Adipocyte (in vitro differentiated cells): Measurements from ENCODE around the gene SMIM20.

Experiments
- DNase-seq: peaks from one replicate; pipeline ENCODE4 v3.0.0-alpha.2; 2015; ENCODE audit warnings: low read depth
- H3K27me3 ChIP-seq: replicated peaks from 2 replicates; pipeline ENCODE4 v1.7.0; 2013; ENCODE audit warnings: mild to moderate bottlenecking, low read length, moderate library complexity; ENCODE audit not compliant: control insufficient read depth, insufficient read depth
- H3K36me3 ChIP-seq: 2 replicates; pipeline ENCODE4 v1.7.0; 2013; ENCODE audit warnings: low read length, mild to moderate bottlenecking, moderate library complexity; ENCODE audit not compliant: control insufficient read depth, insufficient read depth, severe bottlenecking
- H3K4me1 ChIP-seq: 2 replicates; pipeline ENCODE4 v1.7.0; 2013; ENCODE audit warnings: mild to moderate bottlenecking, low read length, moderate library complexity; ENCODE audit not compliant: control insufficient read depth, insufficient read depth
- H3K4me3 ChIP-seq: 2 replicates; pipeline ENCODE4 v1.7.0; 2013; ENCODE audit warnings: mild to moderate bottlenecking, low read length, moderate library complexity
- H3K9ac ChIP-seq: 2 replicates; pipeline ENCODE4 v1.7.0; 2013; ENCODE audit warnings: mild to moderate bottlenecking, low read length, moderate library complexity
- H3K9me3 ChIP-seq: 2 replicates; pipeline ENCODE4 v1.7.0; 2013; ENCODE audit warnings: mild to moderate bottlenecking, low read length, moderate library complexity; ENCODE audit not compliant: control insufficient read depth

Gene SMIM20

GRCh38 chr4:25914670-25915352, 791 bp downstream of the SMIM20 start:
- Histone ChIP-seq H3K36me3 (peaks cover 1% of the 10 kb centered on the region), H3K27me3 (peaks cover 6% of the 10 kb centered on the region), H3K9me3 (no peaks in the 10 kb centered on the region), H3K9ac (peak overlapping the region; percentile 89), H3K4me1 (peaks cover 24% of the 10 kb centered on the region), H3K4me3 (peak overlapping the region; percentile 95)
- DNase-seq: no peak

DNA sequence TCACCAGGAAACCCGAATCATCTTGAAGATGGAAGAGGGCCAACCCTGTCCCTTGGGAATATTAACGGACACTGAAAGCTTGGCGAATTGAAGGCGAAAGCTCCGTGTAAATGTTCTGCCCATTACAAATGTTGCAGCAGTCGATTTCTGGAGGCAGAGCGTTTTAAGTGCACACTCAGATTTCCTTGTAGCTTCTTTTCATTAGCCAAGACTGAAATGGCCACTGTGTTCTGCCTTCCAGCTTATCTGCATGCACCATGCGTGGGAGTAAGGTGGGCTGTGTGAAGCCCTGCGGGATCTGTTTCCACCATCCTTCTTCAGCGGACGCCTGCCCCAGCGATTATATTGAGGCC, 1.3 kb downstream of the SMIM20 start:
- peak overlapping the region; percentile 89 for H3K9ac ChIP-seq
- peaks cover 3% of the 10 kb centered on the region for H3K36me3 ChIP-seq
- peaks cover 3% of the 10 kb centered on the region for H3K27me3 ChIP-seq
- peak overlapping the region; percentile 95 for H3K4me3 ChIP-seq
- DNase-seq: no peak
- peaks cover 24% of the 10 kb centered on the region for H3K4me1 ChIP-seq
- no peaks in the 10 kb centered on the region for H3K9me3 ChIP-seq

- Histone ChIP-seq H3K4me3 (no peak overlapping the region), H3K27me3 (no peaks in the 10 kb centered on the region), H3K9ac (no peak overlapping the region), H3K4me1 (peaks cover 24% of the 10 kb centered on the region), H3K9me3 (no peaks in the 10 kb centered on the region), H3K36me3 (peaks cover 3% of the 10 kb centered on the region)
- no peak for DNase-seq
Measured at GRCh38 chr4:25916870-25917269, 2.9 kb downstream of the SMIM20 start.

GRCh38 chr4:25919676-25920075, 5.7 kb downstream of the SMIM20 start:
- DNase-seq: no peak
- Histone ChIP-seq H3K36me3 (peaks cover 3% of the 10 kb centered on the region), H3K4me1 (peaks cover 20% of the 10 kb centered on the region), H3K9ac (no peak overlapping the region), H3K27me3 (no peaks in the 10 kb centered on the region), H3K9me3 (no peaks in the 10 kb centered on the region), H3K4me3 (no peak overlapping the region)

DNA sequence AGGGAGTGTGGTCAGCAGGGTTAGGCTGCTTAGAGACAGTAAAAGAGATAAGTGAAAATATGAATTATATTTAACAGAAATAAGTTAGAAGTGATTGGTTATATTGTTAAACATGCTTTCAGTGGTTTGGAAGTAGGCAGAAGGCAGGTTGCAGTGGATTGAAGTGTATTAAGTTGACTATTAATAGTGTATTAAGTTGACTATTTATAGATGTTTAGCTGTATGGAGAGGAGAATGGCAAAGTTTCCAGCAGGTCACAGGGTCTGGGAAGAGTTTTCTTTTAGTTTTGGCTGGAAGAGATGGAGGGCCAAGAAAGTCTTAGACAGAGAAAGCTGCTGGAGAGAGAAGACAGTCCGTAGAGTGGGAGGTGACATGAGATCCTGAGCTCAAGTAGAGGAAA, 7.9 kb downstream of the SMIM20 start:
- DNase-seq: no peak
- Histone ChIP-seq H3K36me3 (peaks cover 3% of the 10 kb centered on the region), H3K9me3 (no peaks in the 10 kb centered on the region), H3K27me3 (no peaks in the 10 kb centered on the region), H3K9ac (no peak overlapping the region), H3K4me1 (peaks cover 6% of the 10 kb centered on the region), H3K4me3 (no peak overlapping the region)

GRCh38 chr4:25922812-25923369, 8.9 kb downstream of the SMIM20 start:
- Histone ChIP-seq H3K9me3 (no peaks in the 10 kb centered on the region), H3K9ac (no peak overlapping the region), H3K36me3 (peaks cover 3% of the 10 kb centered on the region), H3K4me3 (no peak overlapping the region), H3K27me3 (no peaks in the 10 kb centered on the region), H3K4me1 (peaks cover 6% of the 10 kb centered on the region)
- no peak for DNase-seq

DNA sequence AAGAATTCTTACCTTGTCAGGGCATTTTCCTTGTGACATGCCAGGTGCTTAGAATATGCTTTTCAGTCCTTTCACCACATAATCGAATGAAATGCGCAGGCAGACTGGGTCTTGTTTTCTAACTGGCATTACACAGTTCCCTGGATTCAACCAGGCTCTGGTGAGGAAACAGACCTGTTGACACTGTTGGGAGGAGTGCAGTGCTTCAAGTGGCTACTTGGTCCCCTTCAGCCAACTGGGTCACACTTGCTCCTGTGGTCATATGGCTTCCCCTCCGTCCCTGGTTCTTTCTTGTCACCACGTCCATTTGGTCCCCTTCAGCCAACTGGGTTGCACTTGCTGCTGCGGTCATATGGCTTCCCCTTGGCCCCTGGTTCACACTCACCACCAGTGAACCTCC, 9.7 kb downstream of the SMIM20 start:
- Histone ChIP-seq H3K27me3 (no peaks in the 10 kb centered on the region), H3K4me3 (no peak overlapping the region), H3K9me3 (no peaks in the 10 kb centered on the region), H3K36me3 (peaks cover 3% of the 10 kb centered on the region), H3K4me1 (peaks cover 13% of the 10 kb centered on the region), H3K9ac (no peak overlapping the region)
- no peak for DNase-seq

DNA sequence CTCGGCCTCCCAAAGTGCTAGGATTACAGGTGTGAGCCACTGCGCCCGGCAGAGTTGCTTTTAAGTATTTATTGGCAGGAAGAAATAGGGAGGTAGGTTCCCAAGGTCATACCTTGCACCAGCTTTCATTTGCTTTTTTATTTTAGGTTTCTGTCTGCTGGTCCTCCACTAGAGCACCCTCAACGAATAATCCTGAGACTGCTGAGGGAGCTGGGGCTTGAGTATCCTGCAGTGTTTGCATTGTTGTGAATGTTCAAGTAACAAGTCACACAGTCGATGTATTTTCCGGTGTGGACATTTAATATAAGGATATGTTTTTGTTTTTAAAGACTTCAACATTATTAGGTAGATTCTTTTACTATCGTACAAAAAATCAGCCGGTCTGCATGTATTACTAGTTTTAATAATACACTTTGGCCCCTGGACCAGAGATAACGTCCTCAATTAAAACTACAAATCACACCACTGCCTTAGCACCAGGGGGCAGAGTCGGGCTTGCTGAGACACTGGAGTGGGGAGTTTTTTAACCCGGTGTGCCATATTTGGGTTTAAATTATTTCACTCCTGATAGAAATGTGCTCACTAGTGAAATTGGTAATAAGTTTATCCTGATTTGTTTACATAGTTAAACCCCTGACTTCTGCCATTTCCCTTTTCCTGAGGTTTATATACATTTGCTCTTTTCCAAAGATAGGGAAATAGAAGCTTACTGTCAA, 11.6 kb downstream of the SMIM20 start:
- Histone ChIP-seq H3K4me3 (no peak overlapping the region), H3K36me3 (no peaks in the 10 kb centered on the region), H3K4me1 (peaks cover 23% of the 10 kb centered on the region), H3K9ac (no peak overlapping the region), H3K27me3 (no peaks in the 10 kb centered on the region), H3K9me3 (no peaks in the 10 kb centered on the region)
- peak; percentile 55 for DNase-seq

DNA sequence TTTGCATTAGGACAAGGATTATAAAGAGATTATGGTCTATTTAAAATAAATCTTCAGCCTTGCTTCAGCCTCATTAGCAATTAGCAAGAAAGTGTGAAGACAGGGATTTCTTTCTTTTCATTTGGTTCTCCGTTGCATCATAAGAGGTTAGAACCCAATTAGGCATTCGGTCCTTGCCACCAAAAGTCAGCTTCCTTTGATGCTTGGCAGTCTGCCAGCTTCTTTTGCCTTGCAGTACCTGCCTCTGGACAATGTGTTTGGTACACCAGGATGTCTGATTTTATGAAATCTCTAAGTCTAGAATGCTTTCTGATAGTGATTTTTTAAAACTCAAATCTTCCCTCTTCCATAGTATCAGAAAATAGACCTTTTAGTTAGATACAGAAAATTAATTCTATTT, 12.4 kb downstream of the SMIM20 start:
- DNase-seq: no peak
- Histone ChIP-seq H3K4me3 (no peak overlapping the region), H3K9me3 (no peaks in the 10 kb centered on the region), H3K36me3 (no peaks in the 10 kb centered on the region), H3K27me3 (no peaks in the 10 kb centered on the region), H3K9ac (no peak overlapping the region), H3K4me1 (peaks cover 23% of the 10 kb centered on the region)

DNA sequence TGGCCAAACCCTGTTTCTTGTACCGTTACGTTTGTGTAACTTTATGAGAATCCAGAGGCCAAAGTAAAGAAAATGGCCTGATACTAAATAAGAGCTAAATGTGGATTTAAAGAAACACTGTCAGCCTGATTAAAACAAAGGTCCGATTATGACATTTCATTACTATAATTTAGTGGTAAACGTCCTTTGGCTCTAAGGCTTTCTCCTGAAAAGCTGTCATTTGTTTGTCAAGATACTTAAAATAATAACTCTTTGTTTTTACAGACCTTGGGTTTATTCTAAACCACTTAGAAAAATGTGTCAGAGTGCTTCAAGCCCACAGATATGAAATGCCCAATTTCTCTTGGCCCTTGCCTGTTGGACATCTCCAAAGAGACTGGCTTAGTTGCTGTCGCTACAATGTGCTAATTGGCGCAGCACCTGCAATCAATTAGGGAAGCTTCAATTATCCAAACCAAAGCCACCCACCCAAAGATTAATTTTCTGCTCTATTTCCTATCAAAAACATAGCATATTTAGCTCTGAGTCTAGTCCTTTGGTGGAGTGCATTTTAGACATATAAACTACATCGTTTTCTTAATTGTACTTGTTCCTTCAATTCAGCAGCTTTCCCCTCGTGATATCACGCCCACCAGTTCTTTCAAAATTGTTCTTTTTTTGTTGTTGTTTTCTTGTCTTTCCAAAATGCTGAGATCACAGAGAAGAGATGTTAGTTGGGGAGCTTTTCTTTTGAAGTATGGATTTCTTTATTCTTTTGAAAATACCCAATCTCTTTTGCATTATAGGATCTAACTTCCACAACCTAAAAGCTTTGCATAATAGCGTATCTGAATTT, 13.6 kb downstream of the SMIM20 start:
- H3K36me3 ChIP-seq: no peaks in the 10 kb centered on the region
- no peak overlapping the region for H3K9ac ChIP-seq
- no peaks in the 10 kb centered on the region for H3K9me3 ChIP-seq
- no peak overlapping the region for H3K4me3 ChIP-seq
- no peak for DNase-seq
- H3K27me3 ChIP-seq: no peaks in the 10 kb centered on the region
- H3K4me1 ChIP-seq: peaks cover 23% of the 10 kb centered on the region
